GM13976 (cell line): Measurements from ENCODE around the gene DEGS2.

Source experiments
- DNase-seq: peaks from one replicate; pipeline ENCODE4 v3.0.0; 2012; ENCODE audit warnings: low spot score
- in situ Hi-C: fragments of 300-500 bp; cut with MboI; formaldehyde crosslinking; loops from one replicate; pipeline ENCODE4 v1.12.0; 2022; ENCODE audit warnings: low sequenced_read_pairs, mixed read lengths, inconsistent platforms; ENCODE audit not compliant: unreplicated experiment
- TF ChIP-seq, protein P1 (sequence below): IDR thresholded peaks from 2 replicates; pipeline ENCODE4 v1.5.1; 2012; ENCODE audit warnings: borderline replicate concordance, mild to moderate bottlenecking; ENCODE audit not compliant: insufficient read depth; ENCODE audit errors: extremely low read depth, missing control alignments, control extremely low read depth

The DEGS2 gene

GRCh38 chr14:100155049-100155621 lies 4.3 kb downstream of the DEGS2 start:
- TF ChIP-seq, protein P1, sequence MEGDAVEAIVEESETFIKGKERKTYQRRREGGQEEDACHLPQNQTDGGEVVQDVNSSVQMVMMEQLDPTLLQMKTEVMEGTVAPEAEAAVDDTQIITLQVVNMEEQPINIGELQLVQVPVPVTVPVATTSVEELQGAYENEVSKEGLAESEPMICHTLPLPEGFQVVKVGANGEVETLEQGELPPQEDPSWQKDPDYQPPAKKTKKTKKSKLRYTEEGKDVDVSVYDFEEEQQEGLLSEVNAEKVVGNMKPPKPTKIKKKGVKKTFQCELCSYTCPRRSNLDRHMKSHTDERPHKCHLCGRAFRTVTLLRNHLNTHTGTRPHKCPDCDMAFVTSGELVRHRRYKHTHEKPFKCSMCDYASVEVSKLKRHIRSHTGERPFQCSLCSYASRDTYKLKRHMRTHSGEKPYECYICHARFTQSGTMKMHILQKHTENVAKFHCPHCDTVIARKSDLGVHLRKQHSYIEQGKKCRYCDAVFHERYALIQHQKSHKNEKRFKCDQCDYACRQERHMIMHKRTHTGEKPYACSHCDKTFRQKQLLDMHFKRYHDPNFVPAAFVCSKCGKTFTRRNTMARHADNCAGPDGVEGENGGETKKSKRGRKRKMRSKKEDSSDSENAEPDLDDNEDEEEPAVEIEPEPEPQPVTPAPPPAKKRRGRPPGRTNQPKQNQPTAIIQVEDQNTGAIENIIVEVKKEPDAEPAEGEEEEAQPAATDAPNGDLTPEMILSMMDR: peak; percentile 39
- in situ Hi-C loops: no loop called here
- DNase-seq: no peak

DNA sequence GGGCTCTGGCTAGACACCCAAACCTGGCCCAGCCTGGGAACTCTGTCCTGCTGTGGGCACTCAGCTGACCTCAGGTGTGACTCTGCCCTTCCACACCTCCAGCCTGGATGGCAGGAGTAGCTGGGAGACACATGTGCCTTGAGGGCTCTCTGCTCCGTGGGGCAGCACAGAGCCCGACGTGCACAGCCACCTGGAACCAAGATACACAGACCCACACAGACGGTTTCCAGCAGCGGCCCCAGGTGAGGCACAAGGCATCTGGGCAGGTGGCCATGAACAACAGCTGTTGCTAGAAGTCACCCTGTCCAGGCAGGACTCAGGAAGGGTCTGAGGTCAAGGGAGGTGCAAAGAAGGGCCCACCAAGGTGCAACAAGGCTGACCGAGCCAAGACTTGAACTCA lies 5.9 kb downstream of the DEGS2 start:
- no peak for DNase-seq
- in situ Hi-C loops: no loop called here
- TF ChIP-seq, protein P1: no peak

DNA sequence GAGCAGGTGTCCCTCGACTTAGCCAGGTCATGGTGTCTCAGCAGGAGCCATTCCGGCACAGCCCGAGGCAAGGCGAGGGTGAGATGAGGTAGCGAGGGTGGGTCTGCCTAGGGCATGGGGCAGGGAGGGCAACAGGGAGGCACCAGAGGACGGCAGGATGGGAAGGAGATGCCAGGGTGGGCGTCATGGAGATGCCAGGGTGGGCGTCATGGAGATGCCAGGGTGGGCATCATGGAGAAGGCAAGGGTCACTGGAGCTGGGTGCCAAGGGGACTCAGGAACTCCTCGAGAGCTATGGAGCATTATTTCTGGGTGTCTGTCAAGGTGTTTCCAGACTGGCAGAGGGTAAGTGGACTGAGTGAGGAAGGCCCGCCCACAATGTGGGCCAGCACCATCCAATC lies 7.4 kb downstream of the DEGS2 start:
- TF ChIP-seq, protein P1: no peak
- in situ Hi-C loops: no loop called here

DNA sequence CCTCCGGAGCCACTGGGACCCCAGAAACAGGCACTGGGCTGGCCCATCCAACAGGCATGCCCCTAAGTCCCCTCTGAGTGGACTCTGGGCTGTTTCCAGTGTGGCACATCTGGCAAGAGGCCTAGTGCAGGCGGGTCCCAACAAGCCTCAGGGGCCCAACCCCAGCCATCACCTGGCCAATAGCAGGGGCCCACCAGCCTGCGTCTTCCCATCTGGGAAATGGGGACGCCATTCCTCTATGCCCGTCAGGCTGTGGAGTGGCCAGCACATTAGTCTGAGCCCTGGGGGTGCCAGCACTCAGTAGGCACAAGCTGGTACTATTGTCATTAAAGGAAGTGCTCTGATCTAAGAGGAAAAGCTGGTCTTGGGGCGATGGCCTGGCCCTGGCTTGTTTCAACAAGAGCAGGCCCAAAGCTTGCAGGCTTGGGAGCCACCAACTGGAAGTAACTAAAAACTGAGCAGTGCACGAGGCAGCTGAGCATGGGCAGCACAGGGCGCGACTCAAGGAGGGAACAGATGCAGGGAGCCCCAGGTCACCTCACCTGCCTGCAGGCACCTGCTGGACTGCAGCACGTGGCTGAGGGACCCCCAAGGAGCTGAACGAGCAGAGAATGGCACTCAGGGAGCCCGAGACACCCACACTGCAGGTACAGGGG lies 8.4 kb downstream of the DEGS2 start:
- TF ChIP-seq, protein P1: no peak
- in situ Hi-C loops: no loop called here
- DNase-seq: no peak

More for the DNA sequence above, 7.4 kb downstream of the DEGS2 start:
- DNase-seq: no peak

GRCh38 chr14:100149851-100150611 lies 9.4 kb downstream of the DEGS2 start:
- DNase-seq: no peak
- TF ChIP-seq, protein P1: no peak
- in situ Hi-C loops: no loop called here

- DNase-seq: no peak
- TF ChIP-seq, protein P1: no peak
- in situ Hi-C loops: no loop called here
Observed at GRCh38 chr14:100148837-100149731, 10.4 kb downstream of the DEGS2 start.
